ENCODE measurements around the gene IL11.

GRCh38 chr19:55408533-55408872, 38.2 kb upstream of the IL11 start:
- TF ChIP-seq CTCF (conservative IDR thresholded peaks at IDR 0.05 in 1 of 2, IDR thresholded peaks at IDR 0.05 in 1 of 2; ENCODE audit: low read depth in 1 of 2, low read length in 2 of 2) (no peak), EZH2 (IDR thresholded peaks at IDR 0.05; ENCODE audit: low read length, missing control alignments) (no peak)

All from fibroblast of lung (primary cell).